Keratinocyte (primary cell): ENCODE data around the gene TBC1D19. TPM values are rescaled to one million over a fixed set of nuclear protein-coding genes. Genes with fewer than 3 reads are reported as not detected.

Experiments
- DNase-seq: peaks from one replicate; pipeline ENCODE4 v3.0.0-alpha.2; 2011; ENCODE audit warnings: low read depth, missing footprints, low spot score
- FAIRE-seq: peaks from 2 replicates; lab custom pipeline; 2011; peaks lifted over from hg19 to GRCh38; lab: Jason Lieb, UNC
- H2AFZ ChIP-seq: 2 replicates; pipeline ENCODE4 v1.6.0; 2012; ENCODE audit warnings: low read length, control low read depth, inconsistent platforms; ENCODE audit not compliant: control insufficient read depth
- H3K27ac ChIP-seq: 2 replicates; pipeline ENCODE4 v1.5.1; 2011; ENCODE audit warnings: low read length; ENCODE audit not compliant: control insufficient read depth, insufficient read depth
- H3K27me3 ChIP-seq: 3 replicates; pipeline ENCODE4 v1.6.0; 2011; ENCODE audit warnings: low read length; ENCODE audit not compliant: control insufficient read depth, insufficient read depth; ENCODE audit errors: extremely low read depth
- H3K36me3 ChIP-seq, 2 experiments: 2 replicates in 1 of 2; 3 replicates in 1 of 2; pipeline ENCODE4 v1.5.1; 2011; ENCODE audit warnings: low read length in 2 of 2, mild to moderate bottlenecking in 1 of 2; ENCODE audit not compliant: control insufficient read depth in 2 of 2, insufficient read depth in 2 of 2; ENCODE audit errors: extremely low read depth in 1 of 2
- H3K4me1 ChIP-seq: 3 replicates; pipeline ENCODE4 v1.5.1; 2011; ENCODE audit warnings: low read length; ENCODE audit not compliant: control insufficient read depth, insufficient read depth; ENCODE audit errors: extremely low read depth
- H3K4me2 ChIP-seq: 3 replicates; pipeline ENCODE4 v1.6.0; 2011; ENCODE audit warnings: low read depth, low read length; ENCODE audit not compliant: control insufficient read depth, insufficient read depth; ENCODE audit errors: extremely low read depth
- H3K4me3 ChIP-seq, 3 experiments: fragments of 200-600 bp in 1 of 3; sonication (generic) in 1 of 3; 2 replicates in 2 of 3; 3 replicates in 1 of 3; pipeline ENCODE4 v1.5.1; 2011 to 2016; ENCODE audit warnings: low read length in 3 of 3, mild to moderate bottlenecking in 3 of 3, control low read depth in 2 of 3, inconsistent platforms in 1 of 3, low read depth in 1 of 3, mixed read lengths in 1 of 3, mixed run types in 1 of 3, moderate library complexity in 1 of 3; ENCODE audit not compliant: control insufficient read depth in 2 of 3, insufficient read depth in 2 of 3; ENCODE audit errors: extremely low read depth in 1 of 3
- H3K79me2 ChIP-seq: 2 replicates; pipeline ENCODE4 v1.6.0; 2012; ENCODE audit warnings: low read length; ENCODE audit not compliant: control insufficient read depth, insufficient read depth
- H3K9ac ChIP-seq: 3 replicates; pipeline ENCODE4 v1.6.0; 2011; ENCODE audit warnings: low read length; ENCODE audit not compliant: control insufficient read depth, insufficient read depth; ENCODE audit errors: extremely low read depth
- H3K9me1 ChIP-seq: 3 replicates; pipeline ENCODE4 v1.6.0; 2011; ENCODE audit warnings: low read length; ENCODE audit not compliant: control insufficient read depth, insufficient read depth; ENCODE audit errors: extremely low read depth
- H3K9me3 ChIP-seq: 2 replicates; pipeline ENCODE4 v1.5.1; 2012; ENCODE audit warnings: low read depth, low read length; ENCODE audit not compliant: control insufficient read depth
- H4K20me1 ChIP-seq: 3 replicates; pipeline ENCODE4 v1.6.0; 2011; ENCODE audit warnings: low read length; ENCODE audit not compliant: control insufficient read depth, insufficient read depth; ENCODE audit errors: extremely low read depth
- EZH2 ChIP-seq: IDR thresholded peaks from one replicate; pipeline ENCODE4 v1.6.1; 2012; ENCODE audit warnings: inconsistent platforms, mild to moderate bottlenecking, low read length, moderate library complexity
- dilution Hi-C: fragments of 300-500 bp; cut with MboI; formaldehyde crosslinking; loops from one replicate; pipeline ENCODE4 v1.7.0; 2020; ENCODE audit warnings: low sequenced_read_pairs; ENCODE audit not compliant: extremely low pct_ligation_motif_present
- polyA plus RNA-seq, 5 experiments: library from polyadenylated mRNA; depleted of rRNA in 3 of 5; stranded (reverse) in 3 of 5; stranded (forward) in 1 of 5; unstranded in 1 of 5; fragments of >200 nt; gene quantifications; 1 replicate in 1 of 5; 2 replicates in 3 of 5; 3 replicates in 1 of 5; pipeline versions ENCODE4 v1.2.1 to v1.2.3, GENCODE V29; 2011 to 2012; ENCODE audit warnings: missing spikeins in 2 of 5, low read depth in 1 of 5, low replicate concordance in 1 of 5
- TF ChIP-seq, protein P1 (sequence below), 3 experiments: IDR thresholded peaks in 1 of 3; conservative IDR thresholded peaks in 1 of 3; optimal IDR thresholded peaks in 1 of 3; 2 replicates in 2 of 3; 3 replicates in 1 of 3; pipeline versions ENCODE3 to v1.5.1; 2011; ENCODE audit warnings: low read length in 3 of 3, mild to moderate bottlenecking in 3 of 3, moderate library complexity in 2 of 3, control low read depth in 1 of 3, inconsistent platforms in 1 of 3; ENCODE audit not compliant: insufficient read depth in 2 of 3; ENCODE audit errors: extremely low read depth in 1 of 3

TBC1D19 gene
- polyA plus RNA-seq, 1 donor (not counting 4 experiments of a cell fraction or from before 2014, with no cell fraction given): 11.3 TPM

DNA sequence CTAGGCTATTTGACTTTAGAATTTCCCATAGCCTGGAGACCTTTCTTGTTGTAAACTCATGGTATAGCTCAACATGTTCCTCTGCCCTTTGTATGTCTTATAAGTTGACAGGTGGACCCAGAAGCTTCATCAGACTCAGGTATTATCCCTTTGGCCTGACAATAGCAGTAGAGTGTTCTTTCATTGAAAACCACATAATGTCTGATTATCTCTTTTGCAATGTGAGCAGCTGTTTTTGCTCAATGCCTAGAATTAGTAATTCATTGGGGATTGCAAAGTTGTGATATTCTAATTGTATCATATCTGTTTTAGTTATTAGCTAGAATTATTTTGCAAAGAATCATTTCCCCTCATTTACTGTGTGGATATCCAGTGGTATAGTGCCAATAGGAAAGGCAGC, 27.5 kb downstream of the TBC1D19 start:
- H4K20me1 ChIP-seq: no peaks in the 10 kb centered on the region
- H3K9ac ChIP-seq: no peak overlapping the region
- dilution Hi-C loops: no loop called here
- no peak overlapping the region for H3K4me2 ChIP-seq
- no peak overlapping the region for H3K27ac ChIP-seq
- no peaks in the 10 kb centered on the region for H3K27me3 ChIP-seq
- no peaks in the 10 kb centered on the region for H3K9me3 ChIP-seq
- no peaks in the 10 kb centered on the region for H3K36me3 ChIP-seq
- DNase-seq (no peak), FAIRE-seq (no peak)
- H3K4me3 ChIP-seq: no peak overlapping the region
- no peak for TF ChIP-seq EZH2
- TF ChIP-seq, protein P1, sequence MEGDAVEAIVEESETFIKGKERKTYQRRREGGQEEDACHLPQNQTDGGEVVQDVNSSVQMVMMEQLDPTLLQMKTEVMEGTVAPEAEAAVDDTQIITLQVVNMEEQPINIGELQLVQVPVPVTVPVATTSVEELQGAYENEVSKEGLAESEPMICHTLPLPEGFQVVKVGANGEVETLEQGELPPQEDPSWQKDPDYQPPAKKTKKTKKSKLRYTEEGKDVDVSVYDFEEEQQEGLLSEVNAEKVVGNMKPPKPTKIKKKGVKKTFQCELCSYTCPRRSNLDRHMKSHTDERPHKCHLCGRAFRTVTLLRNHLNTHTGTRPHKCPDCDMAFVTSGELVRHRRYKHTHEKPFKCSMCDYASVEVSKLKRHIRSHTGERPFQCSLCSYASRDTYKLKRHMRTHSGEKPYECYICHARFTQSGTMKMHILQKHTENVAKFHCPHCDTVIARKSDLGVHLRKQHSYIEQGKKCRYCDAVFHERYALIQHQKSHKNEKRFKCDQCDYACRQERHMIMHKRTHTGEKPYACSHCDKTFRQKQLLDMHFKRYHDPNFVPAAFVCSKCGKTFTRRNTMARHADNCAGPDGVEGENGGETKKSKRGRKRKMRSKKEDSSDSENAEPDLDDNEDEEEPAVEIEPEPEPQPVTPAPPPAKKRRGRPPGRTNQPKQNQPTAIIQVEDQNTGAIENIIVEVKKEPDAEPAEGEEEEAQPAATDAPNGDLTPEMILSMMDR (optimal IDR thresholded peaks at IDR 0.05 in 1 of 3, IDR thresholded peaks at IDR 0.05 in 1 of 3, conservative IDR thresholded peaks at IDR 0.05 in 1 of 3; ENCODE audit: extremely low read depth in 1 of 3, insufficient read depth in 2 of 3, low read length in 3 of 3): no peak
- H3K4me1 ChIP-seq: no peaks in the 10 kb centered on the region
- peaks cover 3% of the 10 kb centered on the region for H3K79me2 ChIP-seq
- H2AFZ ChIP-seq: no peak overlapping the region
- no peaks in the 10 kb centered on the region for H3K9me1 ChIP-seq

DNA sequence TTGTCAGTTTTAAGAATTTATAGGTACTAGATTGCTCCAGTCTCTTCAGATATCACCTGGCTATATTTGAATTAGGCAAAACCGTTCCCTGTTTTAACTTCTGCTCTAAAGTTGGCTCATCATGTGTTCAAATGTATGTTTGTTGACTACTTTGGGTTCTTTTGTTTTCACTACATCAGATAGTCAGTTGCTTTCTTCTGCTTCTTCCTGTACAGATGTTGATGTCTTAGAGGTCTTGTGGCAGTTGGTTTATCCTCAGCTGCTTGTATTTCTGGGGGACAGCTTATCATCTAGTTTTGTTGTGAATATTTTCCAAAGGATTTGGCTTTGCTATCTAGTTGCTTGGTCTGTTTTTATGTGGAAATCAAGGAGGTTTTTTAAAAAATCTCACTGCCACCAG, 28.0 kb downstream of the TBC1D19 start:
- FAIRE-seq (no peak), DNase-seq (no peak)
- no peak overlapping the region for H3K4me3 ChIP-seq
- no peak overlapping the region for H3K4me2 ChIP-seq
- no peaks in the 10 kb centered on the region for H3K9me3 ChIP-seq
- H3K9me1 ChIP-seq: no peaks in the 10 kb centered on the region
- dilution Hi-C loops: no loop called here
- no peak overlapping the region for H2AFZ ChIP-seq
- H3K4me1 ChIP-seq: no peaks in the 10 kb centered on the region
- H3K9ac ChIP-seq: no peak overlapping the region
- H3K27ac ChIP-seq: no peak overlapping the region
- H3K27me3 ChIP-seq: no peaks in the 10 kb centered on the region
- H4K20me1 ChIP-seq: no peaks in the 10 kb centered on the region
- TF ChIP-seq, protein P1 (optimal IDR thresholded peaks at IDR 0.05 in 1 of 3, IDR thresholded peaks at IDR 0.05 in 1 of 3, conservative IDR thresholded peaks at IDR 0.05 in 1 of 3; ENCODE audit: extremely low read depth in 1 of 3, insufficient read depth in 2 of 3, low read length in 3 of 3): no peak
- no peak for TF ChIP-seq EZH2
- peaks cover 3% of the 10 kb centered on the region for H3K79me2 ChIP-seq
- no peaks in the 10 kb centered on the region for H3K36me3 ChIP-seq
